CD4-positive, alpha-beta T cell treated with Interleukin-6 at 100 ng/mL for 8 hours (primary cell): ENCODE results near the gene PHB1.

ENCODE experiments used
- DNase-seq: peaks from one replicate; pipeline ENCODE4 v3.0.0-alpha.2; 2020; ENCODE audit warnings: mixed read lengths, low spot score

Gene PHB1

DNA sequence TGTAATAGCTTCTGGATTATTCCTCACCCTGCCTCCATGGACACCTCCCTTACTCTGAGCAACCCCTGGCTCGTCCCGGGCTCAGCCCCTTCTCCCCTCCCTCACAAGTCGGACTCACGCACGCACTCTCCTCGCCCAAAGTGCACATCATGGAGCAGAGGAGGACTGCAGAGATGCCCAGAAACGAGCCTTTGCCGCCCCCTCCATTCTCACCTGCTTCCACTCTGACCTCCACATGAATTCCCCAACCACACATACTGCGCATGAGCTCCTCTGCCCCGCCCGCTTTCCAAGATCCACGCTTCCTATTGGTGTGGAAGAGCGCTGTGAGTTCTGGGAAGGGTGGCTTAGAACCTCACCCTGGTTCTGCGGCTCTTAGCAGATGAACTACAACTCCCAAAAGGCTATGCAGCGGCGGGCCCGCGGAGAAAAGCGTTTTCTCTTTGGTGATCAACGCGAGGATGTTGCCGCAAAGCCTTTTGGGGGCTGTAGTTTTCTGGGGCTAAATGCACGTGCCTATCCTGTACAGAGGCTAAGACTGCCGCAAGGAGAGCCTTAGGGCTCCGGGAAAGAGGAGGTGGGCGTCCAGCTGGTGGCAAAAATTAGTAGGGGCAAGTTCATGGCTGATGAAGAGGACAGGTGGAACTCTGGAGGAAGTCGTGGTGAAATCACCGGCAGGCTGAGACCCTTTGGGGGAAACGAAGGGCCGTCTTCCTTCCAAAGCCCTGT, at the start of gene PHB1:
Gene PHB1, minus strand, starts transcription at position 261 of the 729 bp plus-strand sequence. CDS start 1,618 bp downstream, outside the sequence.
- DNase-seq: peak; percentile 96

DNA sequence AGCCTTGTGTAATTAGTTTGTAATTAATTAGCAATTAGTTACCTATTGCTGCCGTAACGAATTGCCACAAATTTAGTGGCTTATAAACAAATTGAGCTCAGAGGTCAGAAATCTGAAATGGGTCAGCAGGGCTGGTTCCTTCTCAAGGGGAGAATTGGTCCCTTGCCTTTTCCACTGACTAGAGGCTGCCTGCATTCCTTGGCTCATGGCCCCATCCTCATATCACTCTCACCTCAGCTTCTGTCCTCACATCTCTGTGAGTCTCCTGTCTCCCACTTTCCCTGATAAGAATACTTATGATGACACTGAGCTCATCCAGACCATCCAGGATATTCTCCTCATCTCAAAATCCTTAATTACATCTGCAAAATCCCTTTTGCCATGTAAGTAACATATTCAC, 49.4 kb upstream of the PHB1 start:
- no peak for DNase-seq

DNA sequence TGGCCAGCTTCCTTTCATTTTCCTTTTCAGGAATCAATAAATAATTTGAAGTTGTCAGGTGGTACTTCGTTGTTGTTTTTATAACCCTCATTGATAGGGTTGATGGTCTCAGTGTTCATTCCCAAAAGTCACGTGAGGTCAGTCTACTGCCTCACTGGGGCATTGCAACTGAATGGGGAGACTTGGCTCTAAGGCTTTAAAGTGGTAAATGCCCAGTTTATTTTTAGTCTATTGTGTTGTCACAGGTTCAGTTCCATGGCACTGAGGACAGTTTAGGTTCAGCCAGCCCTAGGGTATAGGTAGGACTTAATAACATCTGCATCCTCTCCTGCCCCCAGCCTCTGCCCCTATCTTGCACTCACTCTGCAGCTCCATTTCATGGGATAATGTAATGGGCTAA, 46.9 kb upstream of the PHB1 start:
- DNase-seq: no peak

DNA sequence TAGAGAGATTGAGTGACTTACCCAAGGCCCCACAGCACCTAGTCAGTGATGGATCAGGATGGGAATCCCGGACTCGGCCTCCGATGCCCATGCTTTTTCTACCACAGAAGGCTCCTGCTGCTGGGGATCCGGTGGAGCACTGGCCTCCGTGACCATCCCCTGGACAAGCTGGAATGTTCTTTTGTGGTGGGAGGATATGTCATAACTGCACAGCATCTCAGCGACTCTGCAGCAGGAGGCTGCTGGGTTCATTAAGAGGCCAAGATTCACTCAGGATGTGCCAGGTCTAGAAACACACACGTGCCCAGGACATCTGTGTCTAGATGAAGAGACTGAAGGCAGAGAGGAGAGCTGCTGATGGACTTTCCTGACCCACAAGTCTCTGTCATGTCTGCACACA, 45.7 kb upstream of the PHB1 start:
- no peak for DNase-seq

DNA sequence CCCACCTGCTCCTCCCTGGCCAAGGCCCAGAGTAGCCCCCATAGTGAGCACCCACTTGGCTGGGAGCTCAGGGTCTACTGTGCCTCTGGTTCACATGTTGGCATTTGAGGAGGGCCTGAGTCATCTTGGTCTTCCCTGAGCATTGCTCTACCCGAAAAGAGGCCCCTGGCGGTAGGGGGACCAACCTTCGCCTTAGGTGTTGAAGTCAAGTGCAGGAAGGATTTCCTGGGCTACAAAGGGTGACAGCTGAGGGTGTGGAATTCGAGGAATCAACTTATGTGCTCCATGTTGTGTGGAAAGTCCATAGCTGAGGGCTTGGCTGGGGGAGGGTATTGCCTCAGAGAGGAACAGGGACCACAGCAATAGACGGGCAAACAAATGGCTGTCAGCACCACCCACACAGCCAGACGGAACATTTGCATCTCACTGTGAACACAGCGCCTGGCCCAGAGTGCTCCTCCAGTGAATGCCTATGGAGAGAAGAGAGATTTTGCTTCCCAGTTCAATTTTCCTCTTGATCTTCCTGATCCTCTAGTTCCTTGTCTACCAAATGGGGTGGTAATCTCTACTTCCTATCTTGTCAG, 44.8 kb upstream of the PHB1 start:
- no peak for DNase-seq

DNA sequence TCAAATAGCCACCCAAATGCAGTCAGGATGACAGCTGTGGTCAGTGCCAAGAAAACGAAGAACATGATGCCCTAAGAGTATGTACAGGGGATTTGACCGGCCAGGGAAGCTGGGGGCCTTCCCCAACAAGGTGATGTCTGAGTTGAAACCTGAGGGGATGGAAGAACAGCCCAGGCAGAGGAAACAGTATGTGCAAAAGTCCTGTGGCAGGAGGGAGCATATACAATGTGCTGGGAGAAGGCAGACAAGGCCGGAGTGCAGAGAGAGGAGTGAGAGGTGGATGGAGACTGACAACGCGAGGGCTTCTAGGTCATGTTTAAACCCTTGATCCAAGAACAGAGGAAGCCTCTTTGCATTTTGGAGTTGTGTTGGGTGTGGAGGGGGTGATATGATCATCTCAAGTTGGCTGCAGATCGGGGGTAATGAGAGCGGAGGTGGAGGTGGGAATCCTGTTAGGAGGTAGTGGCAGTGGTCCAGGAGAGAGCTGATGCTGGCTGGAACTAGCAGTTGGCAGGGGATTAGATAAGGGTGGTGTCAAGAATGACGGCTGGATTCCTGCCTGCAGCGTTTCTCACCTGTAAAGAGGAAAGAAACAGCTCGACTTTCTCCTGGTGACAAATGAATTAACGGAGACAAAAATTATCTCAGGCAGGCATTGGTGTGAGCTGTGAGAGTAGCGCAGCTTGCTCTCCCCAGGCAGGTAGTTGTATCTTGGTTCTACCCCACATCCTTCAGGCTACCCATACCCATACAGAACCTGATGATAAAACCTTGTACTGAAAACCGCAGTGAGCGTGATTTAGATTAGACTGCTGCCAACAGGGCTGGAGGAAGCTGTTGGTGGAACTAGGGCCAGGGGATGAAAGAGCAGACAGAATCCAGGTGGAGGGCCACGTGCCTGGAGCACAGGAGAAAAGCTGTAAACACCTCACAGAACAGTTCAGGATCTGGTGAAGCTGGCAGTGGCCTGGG, 43.2 kb upstream of the PHB1 start:
- no peak for DNase-seq

DNA sequence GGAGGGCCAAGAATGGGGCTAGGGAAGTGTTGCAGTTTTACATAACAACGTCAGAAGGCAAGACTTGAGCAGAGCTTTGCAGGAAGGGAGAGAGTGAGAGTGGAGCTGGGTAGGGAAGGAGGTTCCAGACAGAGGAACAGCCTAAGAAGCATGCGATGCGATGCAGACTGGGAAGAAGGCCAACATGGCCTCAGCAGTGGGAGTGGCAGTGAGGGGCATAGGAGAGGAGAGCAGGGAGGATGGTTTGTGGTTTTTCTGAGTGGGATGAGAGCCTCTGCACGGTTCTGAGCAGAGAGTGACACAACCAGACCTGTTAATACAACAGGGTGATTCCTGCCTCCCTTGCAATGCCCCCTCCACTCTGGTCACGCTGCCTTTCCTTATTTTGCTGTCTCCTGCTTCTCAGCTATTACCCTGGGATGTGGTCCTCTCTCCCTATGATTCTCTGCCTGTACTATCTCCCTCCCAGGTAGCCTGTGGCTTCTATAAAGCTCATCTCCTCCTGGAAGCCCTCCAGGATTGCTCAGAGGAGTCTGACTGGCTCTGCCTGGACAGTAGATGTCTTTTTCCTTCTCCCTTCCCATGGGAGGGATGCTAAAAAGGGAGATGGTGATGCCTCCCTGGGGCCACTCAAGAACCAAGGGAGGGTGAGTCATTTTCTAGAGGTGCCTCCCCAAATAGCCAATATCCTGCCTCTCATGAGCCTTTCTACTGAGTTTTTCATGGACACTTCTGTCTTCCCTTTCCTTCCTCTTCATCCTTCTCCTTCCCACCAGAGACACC, 41.7 kb upstream of the PHB1 start:
- DNase-seq: no peak

DNA sequence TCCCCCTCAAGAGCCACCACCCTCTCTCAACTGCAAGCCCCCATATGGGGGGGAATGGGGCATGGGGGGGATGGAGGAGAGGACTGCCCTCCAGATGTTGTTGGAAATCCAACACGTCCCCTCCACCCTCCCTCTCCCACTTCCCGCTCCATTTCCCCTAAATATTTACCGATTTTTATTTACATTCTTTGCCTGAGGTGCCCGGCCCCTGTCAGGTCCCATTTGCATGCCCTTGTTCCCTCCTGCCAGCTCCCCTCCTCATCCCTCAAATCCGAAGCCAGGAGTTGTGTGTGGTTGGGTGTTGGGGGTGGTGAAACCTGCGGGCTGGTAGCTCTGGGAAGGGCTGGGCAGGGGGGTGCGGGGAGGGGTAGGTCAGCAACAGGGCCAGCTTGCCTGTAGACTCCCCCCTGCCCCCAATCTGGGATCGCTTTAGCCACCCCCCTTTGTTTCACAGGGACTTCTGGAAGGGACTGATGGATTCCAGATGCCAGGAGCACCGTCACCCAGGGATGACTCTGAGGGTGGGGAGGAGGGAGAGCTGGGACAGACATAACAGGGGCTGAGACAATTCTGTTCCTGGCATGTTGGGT, 40.7 kb upstream of the PHB1 start:
- DNase-seq: no peak

DNA sequence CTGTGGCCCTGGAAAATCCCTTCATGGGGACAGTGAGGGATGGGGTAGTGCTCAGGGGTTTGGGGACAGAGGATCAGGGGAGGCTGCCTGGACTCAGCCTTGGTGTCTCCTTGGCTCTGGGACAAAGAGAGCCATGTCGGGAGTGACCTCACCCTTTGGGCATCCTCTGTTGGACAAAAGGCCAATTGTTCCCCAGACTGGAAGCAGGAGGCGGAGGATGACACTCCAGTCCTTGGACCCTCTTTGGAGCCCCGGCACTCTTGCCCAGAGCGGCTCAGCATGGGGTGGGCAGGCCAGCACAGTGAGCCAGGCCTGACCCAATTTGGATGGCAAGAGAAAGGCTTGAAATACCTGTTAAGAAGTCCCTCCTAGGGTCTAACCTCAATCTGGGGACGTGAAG, 39.4 kb upstream of the PHB1 start:
- DNase-seq: no peak

DNA sequence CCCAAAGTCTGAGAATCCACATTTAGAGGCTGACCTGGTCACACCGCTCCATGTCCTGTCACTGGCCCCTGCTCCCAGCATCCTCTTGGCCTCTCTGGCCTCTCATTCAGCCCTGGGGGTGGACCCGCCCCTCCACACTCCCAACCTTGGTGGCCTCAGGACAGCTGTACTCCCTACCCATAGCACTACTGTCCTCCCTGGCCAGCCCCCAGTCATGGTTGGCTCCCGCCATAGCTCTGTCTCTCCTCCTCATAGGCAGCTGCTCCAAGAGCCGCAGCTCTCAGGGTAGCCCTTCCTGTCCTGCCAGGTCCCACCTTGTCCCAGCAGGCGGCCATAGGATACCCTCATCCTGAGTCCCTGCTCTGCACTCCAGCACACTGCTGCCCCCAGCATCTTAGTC, 38.0 kb upstream of the PHB1 start:
- DNase-seq: no peak

DNA sequence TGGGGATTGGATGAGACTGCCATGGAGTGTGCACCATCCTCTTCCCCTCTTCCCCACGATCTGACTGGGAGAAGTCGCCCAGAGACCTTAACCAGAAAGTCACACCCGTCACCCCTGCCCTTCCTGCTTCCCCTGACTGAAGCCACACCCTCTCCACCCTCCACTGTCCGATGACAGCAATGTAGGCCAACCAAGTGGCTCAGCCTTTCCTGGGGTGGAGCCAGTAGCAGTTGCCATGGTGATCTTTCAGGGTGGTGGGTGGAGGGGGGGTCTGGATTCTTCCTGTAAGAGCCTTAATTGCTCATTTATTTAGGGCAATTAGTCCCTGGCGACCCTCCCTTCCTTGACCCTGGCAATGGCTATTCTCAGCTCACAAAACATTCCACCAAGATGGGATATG, 37.5 kb upstream of the PHB1 start:
- DNase-seq: no peak

DNA sequence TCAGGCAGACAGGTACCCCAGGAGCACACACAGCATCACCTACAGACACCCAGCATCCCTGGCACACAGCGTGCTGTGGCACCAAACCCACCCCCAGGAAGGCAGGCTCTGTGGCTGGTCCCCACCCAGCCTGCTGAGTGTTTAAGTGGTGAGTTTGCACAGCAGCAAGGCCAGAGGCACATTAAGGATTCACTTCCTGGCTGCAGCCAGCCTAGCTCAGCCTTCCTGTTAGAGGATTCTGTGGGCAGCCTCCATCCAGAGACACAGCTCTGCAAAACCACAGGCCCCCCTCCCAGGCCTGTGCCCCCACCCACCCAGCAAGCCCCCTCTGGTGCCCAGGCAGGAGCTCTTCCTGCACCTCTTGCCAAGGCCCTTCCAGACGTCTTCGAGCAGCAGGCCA, 36.1 kb upstream of the PHB1 start:
- no peak for DNase-seq

DNA sequence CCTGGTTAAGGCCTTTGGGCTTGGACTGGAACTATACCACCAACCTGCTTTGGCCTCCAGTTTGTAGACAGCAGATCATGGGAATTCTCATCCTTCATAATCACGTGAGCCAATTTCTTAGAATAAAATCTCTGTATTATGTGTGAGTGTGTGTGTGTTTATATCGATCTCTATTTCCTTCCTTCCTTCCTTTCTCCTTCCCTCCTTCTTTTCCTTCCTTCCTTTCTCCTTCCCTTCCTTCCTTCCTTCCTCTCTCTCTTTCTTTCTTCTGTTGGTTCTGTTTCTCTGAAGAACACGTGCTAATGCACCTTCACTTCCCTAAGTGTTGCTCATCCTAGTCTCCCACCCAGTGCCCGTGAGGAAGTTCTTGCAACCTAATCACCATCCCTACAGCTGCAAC, 35.5 kb upstream of the PHB1 start:
- no peak for DNase-seq

DNA sequence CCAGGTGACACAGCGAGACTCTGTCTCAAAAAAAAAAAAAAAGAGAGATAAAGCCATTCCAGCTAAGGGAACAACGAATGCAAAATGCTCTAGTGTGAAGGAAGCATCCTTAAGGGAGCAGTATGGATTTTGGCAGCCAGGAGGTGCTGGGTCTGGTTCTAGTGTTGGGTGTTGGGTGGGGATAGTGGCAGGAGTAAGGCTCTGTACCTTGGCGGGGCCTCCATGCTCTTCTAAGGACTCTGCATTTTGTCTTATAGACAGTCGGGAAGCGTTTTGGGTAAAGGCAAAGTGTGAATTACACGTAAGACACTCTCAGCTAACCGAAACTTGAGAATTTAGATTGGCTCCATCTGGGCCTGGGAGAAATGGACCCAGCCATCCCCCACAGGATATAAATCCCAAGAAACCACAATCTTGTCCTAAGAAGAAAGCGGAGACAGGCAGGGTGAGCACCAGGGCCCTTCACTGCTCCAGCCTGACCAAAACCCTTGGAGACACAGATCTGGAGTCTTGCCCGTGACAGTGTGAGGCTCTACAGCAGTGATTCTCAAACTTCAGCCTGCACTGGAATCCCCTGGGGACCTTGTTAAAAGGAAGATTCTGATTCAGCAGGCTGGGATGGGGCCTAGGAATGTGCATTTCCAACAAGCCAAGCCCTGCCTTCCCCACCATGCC, 33.1 kb upstream of the PHB1 start:
- DNase-seq: no peak

DNA sequence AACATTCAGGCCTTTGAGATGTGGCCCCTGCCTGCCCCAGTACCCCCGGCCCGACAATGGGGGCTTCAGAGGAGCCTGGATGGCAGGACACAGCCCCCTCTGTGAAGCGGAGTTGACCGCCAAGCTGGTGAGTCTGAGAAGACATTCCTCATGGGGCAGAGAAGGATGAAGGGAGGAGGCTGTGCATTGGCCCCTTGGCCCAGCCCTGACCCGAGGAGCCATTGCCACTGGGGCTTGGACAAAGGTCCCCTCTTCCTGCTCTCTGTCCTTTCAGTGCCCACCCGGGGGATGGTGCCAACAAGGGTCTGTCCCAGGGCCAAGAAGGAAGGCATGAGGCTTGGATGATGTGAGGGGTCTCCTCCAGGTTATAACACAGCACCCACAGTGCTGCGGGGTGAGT, 30.9 kb upstream of the PHB1 start:
- no peak for DNase-seq

DNA sequence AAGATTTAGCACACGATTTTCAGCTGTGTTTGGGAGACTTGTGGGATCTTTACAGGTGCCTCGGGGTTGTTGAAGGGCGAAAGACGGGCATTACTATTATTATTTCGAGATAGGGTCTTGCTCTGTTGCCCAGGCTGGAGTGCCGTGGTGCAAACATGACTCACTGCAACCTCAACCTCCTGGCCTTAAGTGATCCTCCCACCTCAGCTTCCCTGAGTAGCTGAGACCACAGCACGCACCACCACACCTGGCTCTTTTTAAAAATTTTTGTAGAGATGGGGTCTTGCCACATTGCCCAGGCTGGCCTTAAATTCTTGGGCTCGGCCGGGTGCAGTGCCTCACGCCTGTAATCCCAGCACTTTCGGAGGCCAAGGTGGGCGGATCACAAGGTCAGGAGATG, 29.7 kb upstream of the PHB1 start:
- no peak for DNase-seq

DNA sequence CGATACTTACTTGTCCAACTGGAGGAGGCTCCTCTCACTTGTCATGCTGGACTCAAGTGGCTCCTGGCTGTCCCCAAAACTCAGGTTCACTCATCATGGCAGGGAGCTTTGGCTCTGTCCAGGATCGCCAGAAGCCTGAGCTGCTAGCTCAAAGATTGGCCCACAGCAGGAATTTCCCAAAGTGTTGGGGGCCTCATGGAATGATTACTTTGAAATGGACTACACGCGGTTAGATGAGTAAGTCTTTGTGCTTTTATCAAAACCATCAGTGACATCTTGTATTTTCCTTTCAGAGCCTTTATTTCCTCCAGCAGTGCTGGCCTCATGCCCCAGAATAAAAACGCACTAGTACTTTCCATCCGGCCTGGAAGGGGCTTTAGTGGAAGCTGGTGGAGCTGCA, 29.2 kb upstream of the PHB1 start:
- DNase-seq: no peak

DNA sequence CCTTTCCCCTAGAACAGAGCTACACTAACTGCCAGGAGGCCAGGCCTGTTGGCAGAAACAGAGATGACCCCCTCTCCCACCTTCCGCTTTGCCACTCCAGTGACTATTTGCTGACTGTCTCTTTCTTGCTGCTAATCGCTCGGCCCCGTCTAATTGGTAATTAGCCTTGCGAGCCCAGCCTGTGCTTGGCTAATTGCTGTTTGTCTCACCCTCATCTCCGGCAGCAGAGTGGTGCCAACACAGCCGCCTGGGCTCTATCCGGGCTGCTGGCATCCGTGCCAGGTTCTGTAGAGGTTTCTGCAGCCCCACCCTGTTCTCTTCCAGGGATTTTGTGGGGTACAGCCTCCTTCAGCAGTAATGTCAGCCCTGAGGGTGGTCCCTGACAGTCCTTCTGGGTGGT, 27.4 kb upstream of the PHB1 start:
- no peak for DNase-seq

DNA sequence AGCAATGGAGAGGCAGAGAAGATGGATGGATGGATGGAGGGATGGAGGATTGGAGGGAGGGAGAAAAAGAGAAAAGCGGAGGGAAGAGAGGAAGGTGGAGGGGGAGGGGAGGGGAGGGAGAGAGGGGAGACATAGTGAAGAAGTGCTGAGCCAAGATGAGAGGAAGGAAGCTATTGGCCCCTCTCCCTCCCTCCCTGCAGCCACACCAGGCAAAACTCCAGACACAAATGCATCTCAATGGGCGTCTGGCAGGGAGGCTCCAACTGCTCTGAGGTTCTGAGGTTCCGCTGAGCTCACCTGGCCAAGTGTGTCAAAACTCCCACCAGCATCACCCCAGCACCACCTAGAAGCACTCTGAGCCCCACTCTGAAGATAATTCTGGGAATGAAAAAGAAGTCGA, 26.9 kb upstream of the PHB1 start:
- no peak for DNase-seq

DNA sequence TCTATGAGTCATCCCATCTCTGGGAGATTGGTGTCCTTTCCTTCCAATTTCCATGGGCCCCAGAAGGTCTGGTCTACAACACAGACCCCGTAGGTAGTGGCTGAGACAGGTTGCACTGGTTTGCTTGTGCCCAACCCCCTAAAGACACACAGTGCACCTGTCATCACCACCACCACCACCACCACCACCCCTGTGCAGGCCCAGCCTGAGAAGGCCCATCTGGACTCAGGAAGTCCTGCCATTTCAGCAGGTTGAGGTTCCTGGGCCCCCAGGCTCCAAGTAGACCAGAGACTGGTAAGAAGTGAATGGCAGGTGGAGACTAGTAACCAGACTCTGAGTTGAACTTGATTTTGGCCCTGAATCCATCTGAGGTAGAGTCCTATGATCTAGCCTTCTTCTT, 25.9 kb upstream of the PHB1 start:
- DNase-seq: no peak
